NB4 (cell line): Measurements from ENCODE around the gene MICAL2.

Experiments used
- DNase-seq: peaks from one replicate; pipeline ENCODE4 v3.0.0; 2010; ENCODE audit warnings: low read depth
- H3K4me3 ChIP-seq: one replicate; pipeline ENCODE4 v1.5.1; 2011; ENCODE audit warnings: mild to moderate bottlenecking, low read depth, low read length, moderate library complexity
- MYC ChIP-seq: IDR thresholded peaks from 2 replicates; pipeline ENCODE4 v1.6.1; 2011; ENCODE audit warnings: low read depth, low read length
- POLR2A ChIP-seq: IDR thresholded peaks from 2 replicates; pipeline ENCODE4 v1.6.1; 2011; ENCODE audit warnings: mild to moderate bottlenecking; ENCODE audit not compliant: insufficient read length; ENCODE audit errors: extremely low read depth
- TF ChIP-seq, protein P1 (sequence below): IDR thresholded peaks from one replicate; pipeline ENCODE4 v1.5.1; 2012; ENCODE audit warnings: low read depth, low read length
- TF ChIP-seq, protein P2 (sequence below): IDR thresholded peaks from 2 replicates; pipeline ENCODE4 v1.6.1; 2011; ENCODE audit warnings: low read depth, low read length

Gene MICAL2

DNA sequence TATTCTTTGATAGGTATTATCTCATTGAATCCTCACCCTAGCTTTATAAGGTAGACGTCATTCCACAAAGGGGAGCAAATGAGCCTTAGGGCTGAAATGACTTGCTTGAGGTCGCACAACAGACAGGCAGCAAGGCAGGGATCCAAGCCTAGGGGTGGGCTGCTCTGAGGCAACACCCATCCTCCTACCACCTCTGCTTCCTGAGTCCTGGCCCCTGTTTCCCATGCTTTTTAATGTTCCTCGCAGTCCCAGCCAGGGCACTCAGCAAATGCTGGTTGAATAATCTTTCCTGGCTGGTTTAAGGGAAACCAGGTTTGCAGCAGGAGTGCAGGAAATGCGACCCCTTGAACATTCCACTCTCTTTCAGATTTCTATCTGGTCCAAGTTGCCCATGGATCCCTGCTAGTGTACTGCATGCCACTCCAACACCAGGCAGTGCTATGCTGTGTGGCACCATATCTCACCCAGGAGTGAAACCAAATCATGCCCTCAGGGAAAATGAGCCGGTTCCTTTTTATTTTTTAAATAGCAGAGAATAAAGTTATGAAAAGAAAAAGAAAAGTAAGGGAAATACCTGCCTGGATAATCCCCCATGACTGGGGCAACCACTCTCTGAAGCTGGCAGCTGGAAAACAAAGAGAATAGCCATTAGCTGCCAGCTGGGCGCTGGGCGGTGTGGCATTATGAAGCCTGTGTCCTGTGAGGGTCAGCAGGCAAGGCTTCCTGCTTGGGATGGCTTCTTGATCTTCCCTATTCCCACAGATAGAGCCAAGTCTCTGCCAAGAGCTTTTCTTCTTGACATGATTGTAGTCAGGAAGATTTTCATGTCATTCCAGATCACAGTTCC lies 21.8 kb downstream of the MICAL2 start:
- TF ChIP-seq POLR2A (no peak), MYC (no peak)
- TF ChIP-seq, protein P1, sequence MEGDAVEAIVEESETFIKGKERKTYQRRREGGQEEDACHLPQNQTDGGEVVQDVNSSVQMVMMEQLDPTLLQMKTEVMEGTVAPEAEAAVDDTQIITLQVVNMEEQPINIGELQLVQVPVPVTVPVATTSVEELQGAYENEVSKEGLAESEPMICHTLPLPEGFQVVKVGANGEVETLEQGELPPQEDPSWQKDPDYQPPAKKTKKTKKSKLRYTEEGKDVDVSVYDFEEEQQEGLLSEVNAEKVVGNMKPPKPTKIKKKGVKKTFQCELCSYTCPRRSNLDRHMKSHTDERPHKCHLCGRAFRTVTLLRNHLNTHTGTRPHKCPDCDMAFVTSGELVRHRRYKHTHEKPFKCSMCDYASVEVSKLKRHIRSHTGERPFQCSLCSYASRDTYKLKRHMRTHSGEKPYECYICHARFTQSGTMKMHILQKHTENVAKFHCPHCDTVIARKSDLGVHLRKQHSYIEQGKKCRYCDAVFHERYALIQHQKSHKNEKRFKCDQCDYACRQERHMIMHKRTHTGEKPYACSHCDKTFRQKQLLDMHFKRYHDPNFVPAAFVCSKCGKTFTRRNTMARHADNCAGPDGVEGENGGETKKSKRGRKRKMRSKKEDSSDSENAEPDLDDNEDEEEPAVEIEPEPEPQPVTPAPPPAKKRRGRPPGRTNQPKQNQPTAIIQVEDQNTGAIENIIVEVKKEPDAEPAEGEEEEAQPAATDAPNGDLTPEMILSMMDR, result no peak
- TF ChIP-seq, protein P2, sequence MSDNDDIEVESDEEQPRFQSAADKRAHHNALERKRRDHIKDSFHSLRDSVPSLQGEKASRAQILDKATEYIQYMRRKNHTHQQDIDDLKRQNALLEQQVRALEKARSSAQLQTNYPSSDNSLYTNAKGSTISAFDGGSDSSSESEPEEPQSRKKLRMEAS, result no peak
- no peak for DNase-seq
- H3K4me3 ChIP-seq, result no peak overlapping the region

DNA sequence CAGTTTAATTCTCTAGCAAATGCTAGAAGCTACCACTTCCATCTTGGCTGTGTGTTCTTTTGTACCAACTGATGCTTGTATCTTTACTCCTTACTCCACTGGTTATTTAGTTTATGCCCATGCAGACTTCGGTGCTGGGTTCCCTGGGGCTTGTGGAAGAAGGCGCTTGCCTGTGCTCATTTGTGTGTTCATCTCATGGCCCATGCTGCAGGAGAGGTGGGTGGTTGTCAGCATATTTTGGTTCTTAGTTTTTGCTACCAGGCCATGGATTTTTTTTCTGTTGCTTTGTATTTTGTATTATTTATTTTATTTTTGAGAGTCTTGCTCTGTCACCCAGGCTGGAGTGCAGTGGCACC lies 22.4 kb downstream of the MICAL2 start:
- TF ChIP-seq POLR2A (no peak), MYC (no peak)
- DNase-seq, result no peak

DNA sequence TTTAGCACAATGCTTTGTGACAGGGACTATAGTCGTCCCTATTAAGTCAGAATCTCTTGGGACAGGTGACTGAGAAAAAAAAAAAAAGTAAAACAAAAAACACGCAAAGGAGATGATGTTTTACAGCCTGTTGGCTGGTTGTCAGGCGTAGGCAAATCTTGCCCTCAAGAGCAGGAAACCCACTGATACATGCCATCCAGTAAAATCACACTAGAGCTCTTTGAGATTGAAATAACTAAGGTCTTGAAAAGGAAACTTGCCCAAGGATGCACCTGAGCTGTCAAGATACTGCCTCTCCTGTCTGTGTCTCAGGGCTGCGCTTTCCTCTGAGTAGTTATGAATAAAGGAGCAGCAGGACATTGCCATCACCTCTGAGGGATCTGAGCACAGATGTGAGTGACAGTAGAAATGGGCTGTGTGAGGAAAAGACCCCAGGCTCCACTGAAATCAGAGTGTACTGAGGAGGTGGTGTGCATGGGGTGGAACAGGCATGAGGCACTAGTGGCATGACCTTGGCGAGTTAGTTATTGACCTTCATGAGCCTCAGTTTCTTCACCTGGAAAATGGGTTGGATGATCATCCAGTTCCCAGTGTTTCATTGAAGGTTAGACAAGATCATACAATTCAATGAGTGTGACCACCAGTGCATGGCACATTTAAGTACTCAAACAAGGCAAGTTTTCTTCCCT lies 23.3 kb downstream of the MICAL2 start:
- DNase-seq, result no peak
- TF ChIP-seq MYC, result no peak
- TF ChIP-seq, protein P2, result no peak
- TF ChIP-seq POLR2A, result no peak
- TF ChIP-seq, protein P1, result no peak

More for the DNA sequence above, 22.4 kb downstream of the MICAL2 start:
- H3K4me3 ChIP-seq, result no peak overlapping the region

DNA sequence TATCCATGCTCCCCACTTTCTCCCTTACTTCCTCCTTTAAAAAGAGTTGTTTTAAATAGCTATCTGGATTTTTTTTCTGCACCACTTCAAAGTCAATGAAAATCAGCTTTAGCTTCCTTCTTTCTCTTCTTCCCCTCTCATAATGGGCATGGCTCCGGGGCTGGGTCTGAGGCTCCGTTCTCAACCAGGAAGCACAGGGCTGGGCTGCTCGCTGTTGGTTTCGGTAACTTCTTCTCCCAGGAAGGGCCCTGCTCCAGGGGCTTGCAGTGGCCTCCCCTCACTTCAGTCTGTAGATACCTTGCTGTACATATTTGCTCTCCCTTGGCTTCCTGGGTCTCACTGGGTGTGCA lies 23.8 kb downstream of the MICAL2 start:
- TF ChIP-seq, protein P1, result no peak
- no peak for TF ChIP-seq MYC
- TF ChIP-seq, protein P2, result no peak
- no peak for TF ChIP-seq POLR2A
- no peak overlapping the region for H3K4me3 ChIP-seq
- peak; percentile 52 for DNase-seq

More for the DNA sequence above, 23.3 kb downstream of the MICAL2 start:
- no peak overlapping the region for H3K4me3 ChIP-seq

DNA sequence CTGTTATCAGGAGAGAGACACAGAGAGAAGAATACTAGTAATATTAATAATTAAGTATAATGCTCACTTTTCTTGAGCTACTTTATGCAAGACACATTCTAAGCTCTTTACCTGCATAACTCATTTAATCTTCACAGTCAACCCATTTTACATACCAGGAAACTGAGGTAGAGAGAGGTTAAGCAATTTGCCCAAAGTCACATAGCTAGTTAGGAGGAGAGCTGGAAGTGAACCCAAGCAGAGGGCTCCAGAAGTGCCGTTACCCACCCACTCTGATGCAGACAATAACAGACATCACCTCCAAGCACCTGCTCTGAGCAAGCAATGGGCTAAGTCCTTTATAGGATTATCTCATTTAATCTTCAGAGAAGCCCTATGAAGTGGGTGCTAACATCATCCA lies 24.8 kb downstream of the MICAL2 start:
- no peak for TF ChIP-seq MYC
- TF ChIP-seq, protein P1, result no peak
- TF ChIP-seq, protein P2, result no peak
- TF ChIP-seq POLR2A, result no peak
- H3K4me3 ChIP-seq, result no peak overlapping the region
- no peak for DNase-seq

DNA sequence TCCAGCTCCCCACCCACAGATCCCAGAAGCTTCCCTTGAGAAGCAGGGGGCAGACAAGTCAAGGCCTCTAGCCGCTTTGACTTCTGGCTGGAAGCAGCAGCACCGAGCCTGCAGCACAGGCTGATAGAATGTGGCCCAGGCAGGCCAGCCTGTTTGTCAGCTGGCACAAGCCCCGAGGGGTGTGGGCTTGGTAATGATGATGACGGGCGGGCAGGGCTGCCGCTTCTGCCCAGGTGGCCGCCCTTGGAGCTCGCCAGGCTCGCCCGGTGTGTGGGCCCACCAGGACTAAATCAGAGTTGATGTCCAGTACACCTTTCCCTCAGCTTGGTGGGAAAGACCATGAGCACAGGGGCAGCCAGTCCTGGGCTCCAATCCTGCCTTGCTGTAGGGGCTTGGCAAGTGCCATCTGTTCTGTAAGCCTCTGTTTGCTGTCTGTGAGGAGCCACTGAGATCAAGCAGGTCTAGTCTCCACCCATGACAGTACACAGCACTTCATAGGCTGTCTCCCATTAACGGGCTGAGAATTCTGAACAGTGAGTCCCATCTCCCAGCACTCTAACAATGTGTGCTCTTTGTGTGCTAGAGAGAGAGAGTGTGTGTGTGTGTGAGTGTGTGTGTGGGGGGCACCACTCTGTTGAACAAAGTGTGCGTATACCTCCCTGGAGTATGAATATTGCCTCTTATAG lies 26.8 kb downstream of the MICAL2 start:
- H3K4me3 ChIP-seq, result no peak overlapping the region
- TF ChIP-seq POLR2A, result no peak
- TF ChIP-seq MYC, result no peak
- TF ChIP-seq, protein P1, result no peak
- TF ChIP-seq, protein P2, result no peak
- DNase-seq, result no peak
